ENCODE results near the gene ING3. TPM values are rescaled to one million over a fixed set of nuclear protein-coding genes. Genes with fewer than 3 reads are reported as not detected.

The ING3 gene
- total and polyA plus RNA-seq, 3 experiments from 2014 or later: 24.4 to 31.6 (median 30.7) TPM

DNA sequence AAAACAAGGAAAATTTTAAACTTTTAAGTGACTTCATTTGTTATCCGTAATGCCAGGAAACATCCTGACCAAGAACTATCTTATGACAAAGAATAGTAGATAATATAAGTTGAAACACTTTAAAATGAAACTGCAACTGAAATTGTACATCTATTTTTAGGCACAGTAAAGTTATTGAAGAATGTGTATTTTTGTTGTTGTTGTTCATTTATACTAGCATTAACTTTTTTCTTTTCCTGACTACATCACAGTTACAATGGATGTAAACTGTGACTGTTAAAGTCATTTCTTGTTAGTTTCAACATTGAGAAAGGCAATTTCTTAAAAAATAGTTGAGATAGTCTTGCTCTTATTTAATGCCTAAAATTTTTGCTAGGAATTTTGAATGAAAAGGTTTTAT lies 40.6 kb downstream of the ING3 start:
- Mint-ChIP-seq H3K36me3 (no peaks in the 10 kb centered on the region), H3K27me3 (peaks cover 37 to 71% of the 10 kb centered on the region in 2 donors), H3K27ac (no peak overlapping the region), H3K9me3 (no peaks in the 10 kb centered on the region), H3K4me1 (peaks cover 14 to 24% (median 23%) of the 10 kb centered on the region in 3 donors), H3K4me3 (no peak overlapping the region)
- no peaks in the 10 kb centered on the region for H3K36me3 ChIP-seq (ENCODE audit: insufficient read depth, low read length)
- H3K9me3 ChIP-seq (ENCODE audit: low read length): no peaks in the 10 kb centered on the region
- H3K4me3 ChIP-seq (ENCODE audit: low read length): no peak overlapping the region
- ChIA-PET CTCF (no interaction called here), POLR2A (no interaction called here)
- peak overlapping the region; percentile 62 for H3K27ac ChIP-seq (ENCODE audit: low read depth, low read length)
- peaks cover 20% of the 10 kb centered on the region for H3K4me1 ChIP-seq (ENCODE audit: insufficient read depth, low read length)
- no peak for DNase-seq
- peaks cover 27% of the 10 kb centered on the region for H3K27me3 ChIP-seq (ENCODE audit: insufficient read depth, low read length, poor library complexity, severe bottlenecking)

DNA sequence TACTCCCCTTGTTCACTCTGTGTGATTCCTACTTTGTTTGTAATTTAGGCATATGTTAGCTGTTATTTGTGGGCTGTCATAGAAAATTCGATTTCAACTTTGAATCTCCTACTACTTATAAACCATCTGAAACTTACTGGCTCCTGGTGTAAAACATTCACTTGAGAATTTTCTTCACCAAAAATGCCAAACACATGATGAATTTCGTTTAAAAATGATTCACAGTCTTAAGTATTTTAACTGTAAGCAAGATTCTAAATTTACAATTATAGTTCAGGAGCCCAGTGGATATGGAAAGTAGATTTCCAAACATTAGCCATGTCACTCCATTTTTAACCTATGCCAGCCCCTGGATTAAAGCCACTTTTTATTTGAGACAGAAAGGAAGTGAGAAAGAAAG lies 41.0 kb downstream of the ING3 start:
- no peak overlapping the region for H3K27ac Mint-ChIP-seq
- ChIA-PET POLR2A (no interaction called here), CTCF (no interaction called here)
- DNase-seq: no peak
- H3K4me1 Mint-ChIP-seq: peaks cover 19 to 29% (median 27%) of the 10 kb centered on the region in 3 donors
- no peaks in the 10 kb centered on the region for H3K36me3 Mint-ChIP-seq
- peaks cover 24% of the 10 kb centered on the region for H3K4me1 ChIP-seq (ENCODE audit: insufficient read depth, low read length)
- H3K9me3 ChIP-seq (ENCODE audit: low read length): no peaks in the 10 kb centered on the region
- H3K36me3 ChIP-seq (ENCODE audit: insufficient read depth, low read length): no peaks in the 10 kb centered on the region
- no peaks in the 10 kb centered on the region for H3K9me3 Mint-ChIP-seq
- peaks cover 27% of the 10 kb centered on the region for H3K27me3 ChIP-seq (ENCODE audit: insufficient read depth, low read length, poor library complexity, severe bottlenecking)
- H3K27me3 Mint-ChIP-seq: peaks cover 34 to 67% of the 10 kb centered on the region in 2 donors
- no peak overlapping the region for H3K4me3 ChIP-seq (ENCODE audit: low read length)
- no peak overlapping the region for H3K4me3 Mint-ChIP-seq
- H3K27ac ChIP-seq (ENCODE audit: low read depth, low read length): peak overlapping the region; percentile 62

DNA sequence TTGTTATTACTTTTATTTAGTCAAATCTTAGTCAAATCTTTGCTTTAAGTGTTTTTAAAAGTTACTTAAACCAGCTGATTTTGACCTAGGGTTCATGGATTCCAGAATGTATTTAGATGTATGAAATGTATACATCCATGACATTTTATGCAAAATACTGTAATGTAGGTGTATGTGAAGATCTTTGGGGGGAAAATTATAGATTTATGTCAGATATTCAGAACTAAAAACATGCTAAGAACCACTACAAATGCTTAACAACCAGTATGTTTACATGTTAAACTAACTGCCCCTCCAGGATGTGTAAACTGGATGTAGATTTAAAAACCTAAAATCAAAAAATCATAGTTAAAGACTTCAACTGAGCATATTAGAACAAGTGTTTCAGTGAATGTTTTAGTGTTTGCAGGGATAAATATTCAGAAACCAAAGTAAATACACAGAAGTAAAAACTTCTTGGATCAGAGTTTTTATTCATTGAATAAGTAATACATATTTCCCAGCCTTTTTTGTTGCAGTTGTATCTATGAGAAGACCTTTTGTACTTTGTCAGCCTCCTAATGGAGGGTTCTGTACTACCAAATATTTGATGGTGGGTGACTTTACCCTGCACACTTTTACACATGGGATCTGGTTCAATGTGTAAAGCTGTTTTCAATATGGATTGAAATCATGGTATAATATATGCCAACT lies 41.8 kb downstream of the ING3 start:
- Mint-ChIP-seq H3K27me3 (peaks cover 34 to 63% of the 10 kb centered on the region in 2 donors), H3K9me3 (no peaks in the 10 kb centered on the region), H3K4me3 (no peak overlapping the region), H3K27ac (no peak overlapping the region), H3K36me3 (no peaks in the 10 kb centered on the region), H3K4me1 (peaks cover 22 to 34% (median 32%) of the 10 kb centered on the region in 3 donors)
- no peak for DNase-seq
- H3K4me3 ChIP-seq (ENCODE audit: low read length): no peak overlapping the region
- POLR2A ChIA-PET: no interaction called here
- peak overlapping the region; percentile 62 for H3K27ac ChIP-seq (ENCODE audit: low read depth, low read length)
- no peaks in the 10 kb centered on the region for H3K36me3 ChIP-seq (ENCODE audit: insufficient read depth, low read length)
- CTCF ChIA-PET: no interaction called here
- H3K27me3 ChIP-seq (ENCODE audit: insufficient read depth, low read length, poor library complexity, severe bottlenecking): peaks cover 27% of the 10 kb centered on the region
- peaks cover 28% of the 10 kb centered on the region for H3K4me1 ChIP-seq (ENCODE audit: insufficient read depth, low read length)
- H3K9me3 ChIP-seq (ENCODE audit: low read length): no peaks in the 10 kb centered on the region

DNA sequence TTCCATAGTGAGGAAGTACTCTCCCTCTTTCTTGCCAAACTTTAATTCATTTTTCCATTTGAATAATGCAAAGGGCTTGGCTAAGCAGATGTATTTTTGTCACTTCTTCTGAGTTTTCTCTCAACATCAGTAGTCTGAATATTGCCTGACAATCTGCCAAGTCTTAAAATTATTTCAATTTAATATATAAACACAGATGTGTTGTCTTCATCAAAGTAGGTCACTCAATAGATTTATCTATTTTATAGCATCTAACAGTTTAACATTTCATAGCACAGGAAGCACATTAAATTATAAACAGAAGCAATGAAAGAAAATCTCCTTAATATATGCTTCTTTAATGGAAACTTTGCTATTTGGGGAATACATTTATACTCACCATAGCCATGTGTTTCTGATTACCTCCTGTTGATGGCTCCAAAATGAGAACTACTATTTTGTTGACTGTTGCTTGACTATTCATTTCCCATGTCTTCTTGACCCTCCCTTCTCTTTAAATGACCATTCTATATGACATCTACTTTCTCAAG lies 42.5 kb downstream of the ING3 start:
- CTCF ChIA-PET: no interaction called here
- POLR2A ChIA-PET: no interaction called here
- Mint-ChIP-seq H3K27ac (no peak overlapping the region), H3K4me1 (peaks cover 18 to 28% (median 25%) of the 10 kb centered on the region in 3 donors), H3K36me3 (no peaks in the 10 kb centered on the region), H3K4me3 (no peak overlapping the region), H3K27me3 (peaks cover 34 to 57% of the 10 kb centered on the region in 2 donors), H3K9me3 (no peaks in the 10 kb centered on the region)
- Histone ChIP-seq H3K4me3 (ENCODE audit: low read length) (no peak overlapping the region), H3K36me3 (ENCODE audit: insufficient read depth, low read length) (no peaks in the 10 kb centered on the region), H3K9me3 (ENCODE audit: low read length) (no peaks in the 10 kb centered on the region), H3K27me3 (ENCODE audit: insufficient read depth, low read length, poor library complexity, severe bottlenecking) (peaks cover 26% of the 10 kb centered on the region), H3K27ac (ENCODE audit: low read depth, low read length) (peak overlapping the region; percentile 62), H3K4me1 (ENCODE audit: insufficient read depth, low read length) (peaks cover 24% of the 10 kb centered on the region)
- no peak for DNase-seq

DNA sequence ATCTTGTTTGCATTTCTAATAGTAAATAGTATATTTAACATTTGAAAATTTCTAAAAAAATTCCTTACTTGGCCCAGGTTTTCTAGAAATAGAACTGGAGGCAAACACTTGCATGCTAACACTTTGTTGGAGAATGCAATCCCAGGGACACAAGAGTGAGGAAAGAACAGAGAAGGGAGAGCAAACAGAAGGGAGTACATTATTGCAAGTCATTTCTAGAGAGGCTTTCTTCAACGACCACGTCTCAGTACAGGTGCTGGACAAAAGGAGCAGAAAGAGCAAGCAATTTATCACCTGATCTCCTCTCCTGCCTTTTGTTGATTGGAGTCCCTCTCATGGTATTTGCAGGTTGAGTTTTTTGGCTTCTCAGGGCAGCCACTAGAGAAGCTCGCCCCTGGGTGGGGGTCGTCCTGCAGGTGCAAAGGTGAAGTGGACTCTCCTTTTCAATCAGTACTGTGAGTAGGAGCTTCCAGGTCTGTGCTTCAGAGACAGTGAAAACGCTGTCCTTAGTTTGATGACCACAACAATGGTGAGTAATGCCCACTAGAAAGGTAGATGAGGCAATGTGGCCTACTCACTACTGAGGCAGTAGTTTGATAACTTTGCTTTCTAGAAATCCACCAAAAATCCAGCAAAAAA lies 43.1 kb downstream of the ING3 start:
- Mint-ChIP-seq H3K36me3 (no peaks in the 10 kb centered on the region), H3K27me3 (peaks cover 32 to 56% of the 10 kb centered on the region in 2 donors), H3K4me3 (no peak overlapping the region), H3K27ac (no peak overlapping the region), H3K9me3 (no peaks in the 10 kb centered on the region), H3K4me1 (peaks cover 12 to 21% (median 19%) of the 10 kb centered on the region in 3 donors)
- H3K27me3 ChIP-seq (ENCODE audit: insufficient read depth, low read length, poor library complexity, severe bottlenecking): peaks cover 19% of the 10 kb centered on the region
- no peaks in the 10 kb centered on the region for H3K9me3 ChIP-seq (ENCODE audit: low read length)
- no peak for DNase-seq
- peak overlapping the region; percentile 62 for H3K27ac ChIP-seq (ENCODE audit: low read depth, low read length)
- H3K36me3 ChIP-seq (ENCODE audit: insufficient read depth, low read length): no peaks in the 10 kb centered on the region
- peaks cover 18% of the 10 kb centered on the region for H3K4me1 ChIP-seq (ENCODE audit: insufficient read depth, low read length)
- ChIA-PET POLR2A (no interaction called here), CTCF (interaction anchor here (1.2 kb wide), 1 partner anchor 8 kb away, joined by 3 read pairs; no protein-coding TSS in a partner anchor)
- H3K4me3 ChIP-seq (ENCODE audit: low read length): no peak overlapping the region

DNA sequence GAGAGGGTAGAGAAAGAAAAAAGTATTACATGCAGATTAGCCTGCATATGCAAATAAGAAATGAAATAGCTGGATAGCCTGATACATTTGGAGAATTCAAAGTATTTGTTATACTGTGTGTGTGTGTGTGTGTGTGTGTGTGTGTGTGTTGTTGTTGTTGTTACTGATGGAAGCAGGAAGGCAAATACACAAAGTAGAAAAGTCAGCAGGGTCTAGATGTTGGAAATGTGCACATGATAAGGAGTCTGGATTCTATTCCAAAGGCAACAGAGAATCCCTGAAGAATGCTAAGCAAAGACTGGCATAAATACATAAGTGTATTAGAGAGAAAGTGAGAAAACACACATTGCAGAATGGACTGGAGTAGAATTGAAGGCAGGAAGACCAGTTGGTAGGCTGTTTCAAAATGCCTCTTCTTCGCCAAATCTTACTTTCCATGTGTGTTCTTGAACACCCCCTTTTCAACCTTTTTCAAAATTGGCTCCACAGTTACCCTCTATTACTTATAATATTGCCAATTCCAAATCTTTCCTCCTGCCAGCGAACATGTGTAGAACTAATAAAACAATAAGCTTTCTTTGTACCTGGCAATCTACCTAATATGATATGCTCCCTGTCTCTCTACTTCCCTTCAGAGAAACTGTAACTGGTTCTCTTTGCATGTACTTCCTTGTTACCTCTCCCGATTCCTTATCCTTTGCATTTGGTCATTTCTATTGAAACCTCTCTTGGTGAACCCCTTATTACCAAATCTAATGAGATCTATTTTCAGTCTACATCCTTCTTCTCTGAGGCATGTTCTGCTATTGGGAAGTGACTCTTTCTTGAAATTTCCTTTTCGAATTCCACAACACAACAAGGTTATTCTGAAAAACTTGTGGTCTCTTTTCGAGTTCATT lies 44.2 kb downstream of the ING3 start:
- H3K27me3 Mint-ChIP-seq: peaks cover 22 to 45% of the 10 kb centered on the region in 2 donors
- peaks cover 10 to 16% (median 13%) of the 10 kb centered on the region in 3 donors for H3K4me1 Mint-ChIP-seq
- Histone ChIP-seq H3K27me3 (ENCODE audit: insufficient read depth, low read length, poor library complexity, severe bottlenecking) (peaks cover 9% of the 10 kb centered on the region), H3K9me3 (ENCODE audit: low read length) (no peaks in the 10 kb centered on the region), H3K27ac (ENCODE audit: low read depth, low read length) (peak overlapping the region; percentile 62), H3K4me3 (ENCODE audit: low read length) (no peak overlapping the region), H3K4me1 (ENCODE audit: insufficient read depth, low read length) (peaks cover 15% of the 10 kb centered on the region), H3K36me3 (ENCODE audit: insufficient read depth, low read length) (no peaks in the 10 kb centered on the region)
- H3K9me3 Mint-ChIP-seq: no peaks in the 10 kb centered on the region
- ChIA-PET CTCF (interaction anchor here (1.2 kb wide), 1 partner anchor 9 kb away, joined by 3 read pairs; no protein-coding TSS in a partner anchor), POLR2A (interaction anchor here (0.7 kb wide), 1 partner anchor 8 kb away, joined by 3 read pairs; no protein-coding TSS in a partner anchor)
- H3K4me3 Mint-ChIP-seq: no peak overlapping the region
- H3K36me3 Mint-ChIP-seq: no peaks in the 10 kb centered on the region
- no peak overlapping the region for H3K27ac Mint-ChIP-seq
- DNase-seq: no peak

DNA sequence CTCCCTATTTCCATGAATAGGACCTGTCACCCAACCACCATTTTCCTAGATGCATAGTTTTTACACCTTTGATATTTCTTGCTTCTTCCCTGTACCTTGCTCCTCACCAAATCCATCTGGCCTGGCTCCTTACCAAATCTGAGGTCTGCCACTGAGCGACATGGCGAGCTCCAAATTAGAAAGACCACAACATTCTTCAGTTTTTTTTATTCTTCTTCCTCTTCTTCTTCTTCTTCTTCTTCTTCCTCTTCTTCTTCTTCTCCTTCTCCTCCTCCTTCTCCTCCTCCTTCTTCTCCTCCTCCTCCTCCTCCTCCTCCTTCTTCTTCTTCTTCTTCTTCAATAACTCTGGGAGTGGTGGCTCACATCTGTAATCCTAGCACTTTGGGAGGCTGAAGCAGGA lies 45.1 kb downstream of the ING3 start:
- Mint-ChIP-seq H3K4me3 (no peak overlapping the region), H3K36me3 (no peaks in the 10 kb centered on the region), H3K4me1 (peaks cover 14 to 20% (median 17%) of the 10 kb centered on the region in 3 donors), H3K27me3 (peaks cover 16 to 36% of the 10 kb centered on the region in 2 donors), H3K27ac (no peak overlapping the region), H3K9me3 (no peaks in the 10 kb centered on the region)
- ChIA-PET CTCF (interaction anchor here (3.7 kb wide), 1 partner anchor 8 kb away, joined by 20 read pairs; the partner anchor contains the start of gene CPED1), POLR2A (interaction anchor here (0.7 kb wide), 1 partner anchor 9 kb away, joined by 3 read pairs; no protein-coding TSS in a partner anchor)
- no peaks in the 10 kb centered on the region for H3K9me3 ChIP-seq (ENCODE audit: low read length)
- peak overlapping the region; percentile 62 for H3K27ac ChIP-seq (ENCODE audit: low read depth, low read length)
- H3K36me3 ChIP-seq (ENCODE audit: insufficient read depth, low read length): no peaks in the 10 kb centered on the region
- DNase-seq: no peak
- no peak overlapping the region for H3K4me3 ChIP-seq (ENCODE audit: low read length)
- peaks cover 6% of the 10 kb centered on the region for H3K27me3 ChIP-seq (ENCODE audit: insufficient read depth, low read length, poor library complexity, severe bottlenecking)
- H3K4me1 ChIP-seq (ENCODE audit: insufficient read depth, low read length): peaks cover 15% of the 10 kb centered on the region
